SK-N-MC (cell line): ENCODE results near the gene B3GNT7.

ENCODE experiments used
- DNase-seq: peaks from one replicate; pipeline ENCODE4 v3.0.0-alpha.2; 2011; ENCODE audit warnings: low read depth, low spot score
- H3K27ac ChIP-seq: fragments of 200-600 bp; sonication (generic); 2 replicates; pipeline ENCODE4 v1.5.1; 2016; ENCODE audit warnings: mixed run types
- H3K36me3 ChIP-seq: fragments of 200-600 bp; sonication (generic); 2 replicates; pipeline ENCODE4 v1.6.1; 2017; ENCODE audit warnings: antibody characterized with exemption, low read length, mixed read lengths; ENCODE audit not compliant: insufficient read depth
- H3K4me3 ChIP-seq: fragments of 200-600 bp; sonication (generic); 2 replicates; pipeline ENCODE4 v1.5.1; 2016
- H3K9ac ChIP-seq: fragments of 200-600 bp; sonication (generic); 2 replicates; pipeline ENCODE4 v1.8.0; 2017; ENCODE audit warnings: mixed run types, mixed read lengths; ENCODE audit not compliant: insufficient read length
- H3K9me3 ChIP-seq: fragments of 200-600 bp; sonication (generic); 2 replicates; pipeline ENCODE4 v1.6.1; 2017; ENCODE audit warnings: low read depth, mild to moderate bottlenecking, antibody characterized with exemption, low read length, moderate library complexity, mixed read lengths
- EZH2 ChIP-seq: fragments of 200-600 bp; sonication (generic); IDR thresholded peaks from one replicate; pipeline ENCODE4 v1.6.1; 2017; ENCODE audit warnings: antibody characterized with exemption
- FOXP2 ChIP-seq: optimal IDR thresholded peaks from 2 replicates; pipeline ENCODE3; 2011; ENCODE audit warnings: mild to moderate bottlenecking, moderate library complexity; ENCODE audit not compliant: insufficient read depth; ENCODE audit errors: extremely low read length, control extremely low read depth
- POLR2AphosphoS5 ChIP-seq: IDR thresholded peaks from 2 replicates; pipeline ENCODE4 v1.6.1; 2012; ENCODE audit warnings: mild to moderate bottlenecking, low read depth, low read length, borderline replicate concordance

The B3GNT7 gene

GRCh38 chr2:231378026-231378722, 17.3 kb upstream of the B3GNT7 start:
- H3K9ac ChIP-seq, result no peak overlapping the region
- no peaks in the 10 kb centered on the region for H3K36me3 ChIP-seq
- DNase-seq, result no peak
- H3K4me3 ChIP-seq, result no peak overlapping the region
- no peak overlapping the region for H3K27ac ChIP-seq
- TF ChIP-seq EZH2 (no peak), FOXP2 (no peak), POLR2AphosphoS5 (no peak)
- H3K9me3 ChIP-seq, result no peaks in the 10 kb centered on the region

- Histone ChIP-seq H3K4me3 (no peak overlapping the region), H3K36me3 (no peaks in the 10 kb centered on the region), H3K27ac (no peak overlapping the region), H3K9ac (no peak overlapping the region), H3K9me3 (no peaks in the 10 kb centered on the region)
- DNase-seq, result no peak
- no peak for TF ChIP-seq FOXP2
Measured at GRCh38 chr2:231379266-231380215, 16.0 kb upstream of the B3GNT7 start.

- Histone ChIP-seq H3K9me3 (no peaks in the 10 kb centered on the region), H3K36me3 (no peaks in the 10 kb centered on the region), H3K27ac (no peak overlapping the region), H3K4me3 (no peak overlapping the region), H3K9ac (no peak overlapping the region)
- TF ChIP-seq FOXP2 (no peak), POLR2AphosphoS5 (no peak), EZH2 (no peak)
- DNase-seq, result no peak
Measured at GRCh38 chr2:231380307-231380706, 15.2 kb upstream of the B3GNT7 start.

GRCh38 chr2:231380991-231381847, 14.3 kb upstream of the B3GNT7 start:
- TF ChIP-seq EZH2 (no peak), FOXP2 (no peak), POLR2AphosphoS5 (no peak)
- Histone ChIP-seq H3K9me3 (no peaks in the 10 kb centered on the region), H3K9ac (no peak overlapping the region), H3K36me3 (no peaks in the 10 kb centered on the region), H3K4me3 (no peak overlapping the region), H3K27ac (no peak overlapping the region)
- DNase-seq, result no peak

- Histone ChIP-seq H3K4me3 (no peak overlapping the region), H3K36me3 (no peaks in the 10 kb centered on the region), H3K27ac (no peak overlapping the region), H3K9me3 (no peaks in the 10 kb centered on the region), H3K9ac (no peak overlapping the region)
- no peak for DNase-seq
- TF ChIP-seq EZH2 (no peak), FOXP2 (no peak), POLR2AphosphoS5 (no peak)
Measured at GRCh38 chr2:231382116-231382515, 13.4 kb upstream of the B3GNT7 start.

- no peak overlapping the region for H3K27ac ChIP-seq
- DNase-seq, result no peak
- no peak overlapping the region for H3K4me3 ChIP-seq
- no peak for TF ChIP-seq FOXP2
- no peak for TF ChIP-seq POLR2AphosphoS5
- no peak for TF ChIP-seq EZH2
- no peak overlapping the region for H3K9ac ChIP-seq
- no peaks in the 10 kb centered on the region for H3K36me3 ChIP-seq
- no peaks in the 10 kb centered on the region for H3K9me3 ChIP-seq
Measured at GRCh38 chr2:231383416-231384108, 11.9 kb upstream of the B3GNT7 start.

GRCh38 chr2:231384109-231384435, 11.4 kb upstream of the B3GNT7 start:
- Histone ChIP-seq H3K9me3 (no peaks in the 10 kb centered on the region), H3K36me3 (no peaks in the 10 kb centered on the region), H3K27ac (no peak overlapping the region), H3K9ac (no peak overlapping the region), H3K4me3 (no peak overlapping the region)
- no peak for DNase-seq
- TF ChIP-seq FOXP2 (no peak), POLR2AphosphoS5 (no peak), EZH2 (no peak)

GRCh38 chr2:231384970-231385369, 10.5 kb upstream of the B3GNT7 start:
- H3K36me3 ChIP-seq, result no peaks in the 10 kb centered on the region
- no peak for TF ChIP-seq FOXP2
- no peak for TF ChIP-seq EZH2
- no peak for TF ChIP-seq POLR2AphosphoS5
- H3K9ac ChIP-seq, result no peak overlapping the region
- H3K9me3 ChIP-seq, result no peaks in the 10 kb centered on the region
- no peak for DNase-seq
- no peak overlapping the region for H3K27ac ChIP-seq
- H3K4me3 ChIP-seq, result no peak overlapping the region
